ENCODE results near the gene RGL1. TPM values are rescaled to one million over a fixed set of nuclear protein-coding genes. Genes with fewer than 3 reads are reported as not detected.

RGL1 gene
- total RNA-seq, 1 experiment from 2014 or later: 3.7 TPM

- in situ Hi-C loops (cut with HindIII; ENCODE audit: low sequenced_read_pairs): no loop called here
- no peak for DNase-seq (ENCODE audit: low spot score)
Observed at GRCh38 chr1:183880531-183881243, 75.8 kb downstream of the RGL1 start.

- in situ Hi-C loops (cut with HindIII; ENCODE audit: low sequenced_read_pairs): no loop called here
- peak; percentile 24 for DNase-seq (ENCODE audit: low spot score)
Observed at GRCh38 chr1:183881387-183882131, 76.6 kb downstream of the RGL1 start.

GRCh38 chr1:183882335-183883167 lies 77.6 kb downstream of the RGL1 start:
- in situ Hi-C loops (cut with HindIII; ENCODE audit: low sequenced_read_pairs): no loop called here

GRCh38 chr1:183883623-183884022 lies 78.7 kb downstream of the RGL1 start:
- in situ Hi-C loops (cut with HindIII; ENCODE audit: low sequenced_read_pairs): no loop called here
- DNase-seq (ENCODE audit: low spot score): no peak

More at GRCh38 chr1:183882335-183883167, 77.6 kb downstream of the RGL1 start:
- no peak for DNase-seq (ENCODE audit: low spot score)

GRCh38 chr1:183884526-183884925 lies 79.6 kb downstream of the RGL1 start:
- DNase-seq (ENCODE audit: low spot score): no peak
- in situ Hi-C loops (cut with HindIII; ENCODE audit: low sequenced_read_pairs): no loop called here

GRCh38 chr1:183885142-183885735 lies 80.3 kb downstream of the RGL1 start:
- in situ Hi-C loops (cut with HindIII; ENCODE audit: low sequenced_read_pairs): no loop called here
- DNase-seq (ENCODE audit: low spot score): no peak

- in situ Hi-C loops (cut with HindIII; ENCODE audit: low sequenced_read_pairs): no loop called here
- DNase-seq (ENCODE audit: low spot score): no peak
Observed at GRCh38 chr1:183886083-183886828, 81.3 kb downstream of the RGL1 start.

GRCh38 chr1:183886853-183887252 lies 81.9 kb downstream of the RGL1 start:
- no peak for DNase-seq (ENCODE audit: low spot score)
- in situ Hi-C loops (cut with HindIII; ENCODE audit: low sequenced_read_pairs): no loop called here

- DNase-seq (ENCODE audit: low spot score): no peak
- in situ Hi-C loops (cut with HindIII; ENCODE audit: low sequenced_read_pairs): no loop called here
Observed at GRCh38 chr1:183887826-183888819, 83.2 kb downstream of the RGL1 start.

GRCh38 chr1:183889095-183889494 lies 84.2 kb downstream of the RGL1 start:
- no peak for DNase-seq (ENCODE audit: low spot score)
- in situ Hi-C loops (cut with HindIII; ENCODE audit: low sequenced_read_pairs): no loop called here

- in situ Hi-C loops (cut with HindIII; ENCODE audit: low sequenced_read_pairs): no loop called here
- DNase-seq (ENCODE audit: low spot score): no peak
Observed at GRCh38 chr1:183891158-183891856, 86.4 kb downstream of the RGL1 start.

GRCh38 chr1:183892351-183892793 lies 87.5 kb downstream of the RGL1 start:
- in situ Hi-C loops (cut with HindIII; ENCODE audit: low sequenced_read_pairs): no loop called here
- DNase-seq (ENCODE audit: low spot score): no peak

GRCh38 chr1:183893561-183894289 lies 88.8 kb downstream of the RGL1 start:
- DNase-seq (ENCODE audit: low spot score): no peak
- in situ Hi-C loops (cut with HindIII; ENCODE audit: low sequenced_read_pairs): no loop called here

GRCh38 chr1:183894290-183894565 lies 89.3 kb downstream of the RGL1 start:
- DNase-seq (ENCODE audit: low spot score): no peak
- in situ Hi-C loops (cut with HindIII; ENCODE audit: low sequenced_read_pairs): no loop called here

- DNase-seq (ENCODE audit: low spot score): no peak
- in situ Hi-C loops (cut with HindIII; ENCODE audit: low sequenced_read_pairs): no loop called here
Observed at GRCh38 chr1:183896466-183897048, 91.6 kb downstream of the RGL1 start.

- in situ Hi-C loops (cut with HindIII; ENCODE audit: low sequenced_read_pairs): no loop called here
- no peak for DNase-seq (ENCODE audit: low spot score)
Observed at GRCh38 chr1:183898001-183898396, 93.1 kb downstream of the RGL1 start.
